SU-DHL-6 (cell line): ENCODE measurements around the gene GPR132.

Source experiments
- H2AFZ ChIP-seq: fragments of 200-600 bp; sonication (generic); 2 replicates; pipeline ENCODE4 v1.6.1; 2014; ENCODE audit warnings: low read depth, mild to moderate bottlenecking, moderate library complexity, mixed read lengths, antibody characterized with exemption, low read length; ENCODE audit not compliant: severe bottlenecking
- H3F3A ChIP-seq: fragments of 200-600 bp; shearing (Covaris generic); 2 replicates; pipeline ENCODE4 v1.6.0; 2016; ENCODE audit warnings: antibody characterized with exemption, mild to moderate bottlenecking; ENCODE audit not compliant: insufficient read depth
- H3K27ac ChIP-seq: fragments of 200-600 bp; sonication (generic); 2 replicates; pipeline ENCODE4 v1.5.1; 2016; ENCODE audit warnings: low read depth, mild to moderate bottlenecking, low read length, moderate library complexity, mixed read lengths
- H3K27me3 ChIP-seq: fragments of 200-600 bp; sonication (generic), shearing (Covaris generic); 2 replicates; pipeline ENCODE4 v1.6.0; 2014; ENCODE audit warnings: mild to moderate bottlenecking, low read length
- H3K36me3 ChIP-seq: fragments of 200-600 bp; sonication (generic); 2 replicates; pipeline ENCODE4 v1.6.1; 2014; ENCODE audit warnings: mild to moderate bottlenecking, low read length, mixed read lengths
- H3K4me2 ChIP-seq: fragments of 300-600, 200-600 bp; shearing (Covaris generic), sonication (generic); 2 replicates; pipeline ENCODE4 v1.6.0; 2014; ENCODE audit warnings: low read length, low read depth, mild to moderate bottlenecking; ENCODE audit not compliant: poor library complexity, severe bottlenecking
- H3K4me3 ChIP-seq: fragments of 200-600 bp; sonication (generic); 2 replicates; pipeline ENCODE4 v1.5.1; 2014; ENCODE audit warnings: antibody characterized with exemption, low read length, mild to moderate bottlenecking, mixed read lengths; ENCODE audit not compliant: insufficient read depth, poor library complexity, severe bottlenecking
- H3K79me2 ChIP-seq: fragments of 200-600 bp; sonication (generic); 2 replicates; pipeline ENCODE4 v1.6.1; 2014; ENCODE audit warnings: mild to moderate bottlenecking, low read length, moderate library complexity; ENCODE audit not compliant: insufficient read depth
- H3K9ac ChIP-seq: fragments of 200-600 bp; sonication (generic); 2 replicates; pipeline ENCODE4 v1.7.0; 2014; ENCODE audit warnings: mild to moderate bottlenecking, low read length
- H3K9me2 ChIP-seq: fragments of 200-600 bp; sonication (generic); replicated peaks from 2 replicates; pipeline ENCODE4 v1.6.1; 2014; ENCODE audit warnings: low read length; ENCODE audit not compliant: insufficient read depth
- H3K9me3 ChIP-seq: fragments of 200-600 bp; sonication (generic); 2 replicates; pipeline ENCODE4 v1.6.1; 2014; ENCODE audit warnings: low read length, mixed read lengths; ENCODE audit not compliant: insufficient read depth
- H4K20me1 ChIP-seq: fragments of 200-600 bp; sonication (generic); 2 replicates; pipeline ENCODE4 v1.6.1; 2014; ENCODE audit warnings: low read depth, mild to moderate bottlenecking, antibody characterized with exemption, low read length, moderate library complexity, mixed read lengths
- CTCF ChIP-seq: fragments of 200-600 bp; sonication (generic); IDR thresholded peaks from one replicate; pipeline ENCODE4 v1.5.1; 2017; ENCODE audit warnings: antibody characterized with exemption, mild to moderate bottlenecking, low read length, moderate library complexity; ENCODE audit not compliant: insufficient read depth, poor library complexity, severe bottlenecking
- EZH2phosphoT487 ChIP-seq: fragments of 200-600 bp; sonication (generic), shearing (Covaris generic); conservative IDR thresholded peaks from 2 replicates; pipeline ENCODE4 v1.6.1; 2018; ENCODE audit warnings: mild to moderate bottlenecking, antibody characterized with exemption, low read length, moderate library complexity, mixed read lengths

The GPR132 gene

GRCh38 chr14:105086833-105087307, 21.6 kb upstream of the GPR132 start:
- Histone ChIP-seq H3K9ac (no peak overlapping the region), H3K27me3 (no peaks in the 10 kb centered on the region)

GRCh38 chr14:105085766-105086165, 20.5 kb upstream of the GPR132 start:
- no peaks in the 10 kb centered on the region for H3K9me2 ChIP-seq
- no peaks in the 10 kb centered on the region for H3K9me3 ChIP-seq
- no peaks in the 10 kb centered on the region for H4K20me1 ChIP-seq
- no peak overlapping the region for H3K9ac ChIP-seq
- TF ChIP-seq EZH2phosphoT487 (no peak), CTCF (no peak)
- H3K27ac ChIP-seq = no peak overlapping the region
- H2AFZ ChIP-seq = no peak overlapping the region
- no peak overlapping the region for H3K4me2 ChIP-seq
- no peak overlapping the region for H3K4me3 ChIP-seq
- H3K79me2 ChIP-seq = no peaks in the 10 kb centered on the region
- H3K36me3 ChIP-seq = no peaks in the 10 kb centered on the region
- H3F3A ChIP-seq = no peaks in the 10 kb centered on the region
- H3K27me3 ChIP-seq = no peaks in the 10 kb centered on the region

More at GRCh38 chr14:105086833-105087307, 21.6 kb upstream of the GPR132 start:
- Histone ChIP-seq H3K4me2 (peak overlapping the region; percentile 21), H3K79me2 (no peaks in the 10 kb centered on the region), H3K4me3 (no peak overlapping the region), H2AFZ (no peak overlapping the region), H3K27ac (no peak overlapping the region), H4K20me1 (no peaks in the 10 kb centered on the region), H3K9me2 (no peaks in the 10 kb centered on the region), H3K36me3 (no peaks in the 10 kb centered on the region), H3K9me3 (no peaks in the 10 kb centered on the region), H3F3A (no peaks in the 10 kb centered on the region)
- peak; percentile 51 for TF ChIP-seq CTCF
- peak; percentile 51; the same call in 1 of the 2 replicates for TF ChIP-seq EZH2phosphoT487

- H3F3A ChIP-seq = no peaks in the 10 kb centered on the region
- no peak overlapping the region for H3K9ac ChIP-seq
- no peaks in the 10 kb centered on the region for H3K27me3 ChIP-seq
- no peak overlapping the region for H2AFZ ChIP-seq
- no peaks in the 10 kb centered on the region for H3K36me3 ChIP-seq
- no peaks in the 10 kb centered on the region for H3K79me2 ChIP-seq
- no peak overlapping the region for H3K27ac ChIP-seq
- no peak for TF ChIP-seq CTCF
- no peak for TF ChIP-seq EZH2phosphoT487
- no peaks in the 10 kb centered on the region for H4K20me1 ChIP-seq
- no peaks in the 10 kb centered on the region for H3K9me2 ChIP-seq
- H3K4me3 ChIP-seq = no peak overlapping the region
- no peaks in the 10 kb centered on the region for H3K9me3 ChIP-seq
- H3K4me2 ChIP-seq = no peak overlapping the region
Measured at GRCh38 chr14:105084741-105085571, 19.7 kb upstream of the GPR132 start.
